ENCODE measurements around the gene TFPI.

- TF ChIP-seq CTCF (IDR thresholded peaks at IDR 0.05; ENCODE audit: insufficient read depth, low read depth, low read length) (no peak), EZH2 (IDR thresholded peaks at IDR 0.05; ENCODE audit: insufficient read depth, low read length) (no peak)
Measured at GRCh38 chr2:187503700-187504099, 50.5 kb downstream of the TFPI start.
